HepG2 (cell line): ENCODE results near the gene KLF3. TPM values are rescaled to one million over a fixed set of nuclear protein-coding genes. Genes with fewer than 3 reads are reported as not detected.

Experiments used
- ATAC-seq: fragments of 200-7000 bp; cut with Tn5 transposase; 3 replicates; pipeline ENCODE4 v1.9.1; 2020; ENCODE audit warnings: mild to moderate bottlenecking, moderate library complexity
- BruUV-seq: library from RNA; stranded (reverse); fragments of 400-500 nt; replicated peaks from 2 replicates; lab custom pipeline; 2021; lab: Mats Ljungman, UMichigan
- CTCF ChIA-PET: fragments of 300-600 bp; formaldehyde crosslinking; extraction: SDS; loops from one replicate; lab custom pipeline; 2021; ENCODE audit warnings: low total read pairs, inconsistent platforms, low intra/inter-chr PET ratio; lab: Yijun Ruan, JAX
- POLR2A ChIA-PET: fragments of 350-600 bp; sonication (Branson Sonifier 250); formaldehyde crosslinking; loops from one replicate; lab custom pipeline; 2020; ENCODE audit warnings: antibody characterized with exemption, inconsistent platforms; lab: Yijun Ruan, JAX
- DNase-seq: peaks from one replicate; pipeline ENCODE4 v3.0.0-alpha.2; 2015; ENCODE audit warnings: low spot score
- FAIRE-seq: peaks from 3 replicates; lab custom pipeline; 2011; peaks lifted over from hg19 to GRCh38; lab: Jason Lieb, UNC
- H2AFZ ChIP-seq: one replicate; pipeline ENCODE4 v1.6.1; 2011; ENCODE audit warnings: low read length, inconsistent platforms
- H3K27ac ChIP-seq: fragments of 300-600 bp; 3 replicates; pipeline ENCODE4 v1.8.0; 2011; ENCODE audit warnings: mixed run types, mild to moderate bottlenecking, mixed read lengths, low read length, inconsistent platforms; ENCODE audit not compliant: insufficient read depth; ENCODE audit errors: extremely low read length
- H3K27me3 ChIP-seq, 2 experiments: fragments of 200-600 bp in 1 of 2; 2 replicates in 1 of 2; 3 replicates in 1 of 2; pipeline versions ENCODE4 v1.6.0 to v1.8.0; 2011; ENCODE audit warnings: low read length in 2 of 2, mild to moderate bottlenecking in 2 of 2, moderate library complexity in 2 of 2, inconsistent platforms in 1 of 2; ENCODE audit not compliant: insufficient read depth in 2 of 2, control insufficient read depth in 1 of 2
- H3K36me3 ChIP-seq, 2 experiments: fragments of 200-600 bp in 1 of 2; replicated peaks in 1 of 2; 2 replicates in 1 of 2; 3 replicates in 1 of 2; pipeline versions ENCODE4 v1.5.1 to v1.8.0; 2011; ENCODE audit warnings: low read length in 2 of 2, inconsistent platforms in 1 of 2; ENCODE audit not compliant: insufficient read depth in 2 of 2, control insufficient read depth in 1 of 2
- H3K4me1 ChIP-seq: 2 replicates; pipeline ENCODE4 v1.5.1; 2012; ENCODE audit warnings: low read length, inconsistent platforms; ENCODE audit not compliant: insufficient read depth
- H3K4me2 ChIP-seq: 2 replicates; pipeline ENCODE4 v1.6.0; 2011; ENCODE audit warnings: low read depth, low read length, inconsistent platforms
- H3K4me3 ChIP-seq, 3 experiments: fragments of 200-600 bp in 1 of 3; sonication (generic), shearing (Covaris generic) in 1 of 3; replicated peaks in 1 of 3; 2 replicates each; pipeline ENCODE4 v1.5.1; 2011 to 2016; ENCODE audit warnings: low read length in 3 of 3, inconsistent platforms in 2 of 3, low read depth in 2 of 3, mild to moderate bottlenecking in 2 of 3, control low read depth in 1 of 3, mixed read lengths in 1 of 3; ENCODE audit not compliant: insufficient read depth in 1 of 3
- H3K79me2 ChIP-seq: one replicate; pipeline ENCODE4 v1.6.1; 2011; ENCODE audit warnings: low read length, inconsistent platforms; ENCODE audit not compliant: insufficient read depth
- H3K9ac ChIP-seq: 2 replicates; pipeline ENCODE4 v1.6.0; 2011; ENCODE audit warnings: mild to moderate bottlenecking, low read depth, low read length, inconsistent platforms; ENCODE audit not compliant: insufficient read depth
- H3K9me3 ChIP-seq: 2 replicates; pipeline ENCODE4 v1.5.1; 2012; ENCODE audit warnings: mild to moderate bottlenecking, low read length
- H4K20me1 ChIP-seq: 2 replicates; pipeline ENCODE4 v1.6.0; 2011; ENCODE audit warnings: inconsistent platforms, mild to moderate bottlenecking, low read length, moderate library complexity; ENCODE audit not compliant: insufficient read depth
- AHR ChIP-seq: IDR thresholded peaks from 2 replicates; pipeline ENCODE4 v1.6.1; 2018; ENCODE audit warnings: missing genetic modification reagents, missing compliant biosample characterization
- CENPX ChIP-seq: sonication (generic); formaldehyde crosslinking; IDR thresholded peaks from 2 replicates; pipeline ENCODE4 v1.9.0; 2021; ENCODE audit warnings: mild to moderate bottlenecking, missing genetic modification reagents, moderate library complexity
- HNF4G ChIP-seq, 2 experiments: sonication (generic) in 1 of 2; formaldehyde crosslinking in 1 of 2; IDR thresholded peaks; 2 replicates each; pipeline versions ENCODE4 v1.4.0 to v1.6.1; 2011 to 2020; ENCODE audit warnings: borderline replicate concordance in 2 of 2, low read depth in 2 of 2, mild to moderate bottlenecking in 2 of 2, low read length in 1 of 2, missing genetic modification reagents in 1 of 2, moderate library complexity in 1 of 2
- MAFF ChIP-seq: IDR thresholded peaks from 2 replicates; pipeline ENCODE4 v1.6.1; 2011; ENCODE audit warnings: low read depth, low read length, improper control_type of control experiment
- MAFK ChIP-seq, 2 experiments: IDR thresholded peaks in 1 of 2; conservative IDR thresholded peaks in 1 of 2; 2 replicates each; pipeline ENCODE4 v1.6.1; 2011; ENCODE audit warnings: improper control_type of control experiment in 2 of 2, low read length in 2 of 2
- NAIF1 ChIP-seq: sonication (generic); formaldehyde crosslinking; IDR thresholded peaks from 2 replicates; pipeline ENCODE4 v1.5.0; 2020; ENCODE audit warnings: mild to moderate bottlenecking, missing genetic modification reagents, borderline replicate concordance
- SKIL ChIP-seq: sonication (generic); formaldehyde crosslinking; IDR thresholded peaks from 2 replicates; pipeline ENCODE4 v1.8.0; 2022; ENCODE audit warnings: missing genetic modification reagents, mild to moderate bottlenecking, moderate library complexity, borderline replicate concordance
- ZFYVE20 ChIP-seq: sonication (generic); formaldehyde crosslinking; IDR thresholded peaks from 2 replicates; pipeline ENCODE4 v1.8.0; 2023; ENCODE audit warnings: low read depth, mild to moderate bottlenecking, moderate library complexity, missing genetic modification reagents, borderline replicate concordance
- ZNF329 ChIP-seq: sonication (generic); formaldehyde crosslinking; IDR thresholded peaks from 2 replicates; pipeline ENCODE4 v1.9.0; 2021; ENCODE audit warnings: low read depth, mild to moderate bottlenecking, missing genetic modification reagents
- ZNF33A ChIP-seq: sonication (generic); formaldehyde crosslinking; IDR thresholded peaks from 2 replicates; pipeline ENCODE4 v1.5.1; 2020; ENCODE audit warnings: missing genetic modification reagents, mild to moderate bottlenecking, moderate library complexity, borderline replicate concordance
- ZNF512B ChIP-seq: sonication (generic); formaldehyde crosslinking; IDR thresholded peaks from 2 replicates; pipeline ENCODE4 v1.5.1; 2020; ENCODE audit warnings: missing genetic modification reagents, mild to moderate bottlenecking, borderline replicate concordance
- ZNF891 ChIP-seq: sonication (generic); formaldehyde crosslinking; IDR thresholded peaks from 2 replicates; pipeline ENCODE4 v1.5.0; 2020; ENCODE audit warnings: mild to moderate bottlenecking, missing genetic modification reagents
- ZSCAN20 ChIP-seq: sonication (generic); formaldehyde crosslinking; IDR thresholded peaks from 2 replicates; pipeline ENCODE4 v1.4.0; 2020; ENCODE audit warnings: missing genetic modification reagents, mild to moderate bottlenecking, borderline replicate concordance
- ZSCAN22 ChIP-seq: sonication (generic); formaldehyde crosslinking; IDR thresholded peaks from 2 replicates; pipeline ENCODE4 v1.4.0; 2020; ENCODE audit warnings: mild to moderate bottlenecking, missing genetic modification reagents
- WGBS: methylation state at CpG from one replicate; pipeline ENCODE4 v1.1.6; 2017; ENCODE audit warnings: low lambda C conversion rate; 5-methylcytosine and 5-hydroxymethylcytosine counted together
- in situ Hi-C: cut with HindIII; loops from 2 replicates; pipeline ENCODE4 v1.10.0; 2017; ENCODE audit warnings: low pct_unique_long_range_greater_than_20kb; ENCODE audit not compliant: extremely low pct_ligation_motif_present
- intact Hi-C: fragments of 100-400 bp; cut with micrococcal nuclease; formaldehyde crosslinking; loops from one replicate; pipeline ENCODE4 v1.10.0; 2022; ENCODE audit not compliant: unreplicated experiment
- polyA plus RNA-seq, 8 experiments: library from polyadenylated mRNA; depleted of rRNA in 3 of 8; stranded (reverse) in 7 of 8; unstranded in 1 of 8; fragments of >200 nt; fragmentation: Illumina TruSeq in 4 of 8; extraction: Trizol in 4 of 8; gene quantifications; 2 replicates each; pipeline versions ENCODE4 v1.2.1 to v1.2.3, GENCODE V29; 2011 to 2016; ENCODE audit warnings: low read depth in 4 of 8, missing spikeins in 1 of 8, mixed read lengths in 1 of 8; ENCODE audit not compliant: insufficient read depth in 1 of 8
- total RNA-seq, 5 experiments: library from RNA; depleted of rRNA; stranded (reverse); fragments of >200 nt; fragmentation: Illumina TruSeq; extraction: Trizol; gene quantifications; 2 replicates each; pipeline ENCODE4 v1.2.3, GENCODE V29; 2016; ENCODE audit warnings: low read depth in 1 of 5

KLF3 gene
- total and polyA plus RNA-seq, 2 of the 13 experiments (the other 11 are each of a cell fraction or from before 2014, with no cell fraction given) = 29.1 to 37.8 TPM

- H3K9ac ChIP-seq = no peak overlapping the region
- TF ChIP-seq SKIL (CRISPR knock-in tag) (no peak), ZFYVE20 (no peak), ZNF33A (CRISPR knock-in tag) (no peak), ZNF512B (CRISPR knock-in tag) (no peak), CENPX (no peak), ZNF329 (CRISPR knock-in tag) (no peak), NAIF1 (CRISPR knock-in tag) (no peak), HNF4G (IDR thresholded peaks at IDR 0.05; ENCODE audit: borderline replicate concordance, low read depth, low read length) (no peak), HNF4G (CRISPR knock-in tag; IDR thresholded peaks at IDR 0.05; ENCODE audit: borderline replicate concordance, low read depth) (no peak), AHR (CRISPR knock-in tag) (no peak), ZNF891 (no peak), ZSCAN20 (CRISPR knock-in tag) (no peak), MAFF (peak; percentile 87), MAFK (conservative IDR thresholded peaks at IDR 0.05 in 1 of 2, IDR thresholded peaks at IDR 0.05 in 1 of 2; ENCODE audit: low read length in 2 of 2) (peak; percentile 86 to 90), ZSCAN22 (no peak)
- TF ChIP-seq, all 625 proteins: peak for 2
- FAIRE-seq (no peak), DNase-seq (no peak), ATAC-seq (no peak)
- Histone ChIP-seq H3K79me2 (no peaks in the 10 kb centered on the region), H3K4me1 (0 out of 2 replicates have a peak, but pooled peaks cover 7% of the 10 kb centered on the region), H3K4me3 (no peak overlapping the region), H3K4me2 (no peak overlapping the region), H3K27ac (no peak overlapping the region), H3K36me3 (no peaks in the 10 kb centered on the region), H2AFZ (no peak overlapping the region), H4K20me1 (no peaks in the 10 kb centered on the region), H3K27me3 (no peaks in the 10 kb centered on the region), H3K9me3 (no peaks in the 10 kb centered on the region)
- no TSS peak for BruUV-seq
- 97% methylated on average over 2 of the region's 2 CpGs for WGBS
- POLR2A ChIA-PET = no interaction called here
- CTCF ChIA-PET = no interaction called here
- in situ Hi-C loops = no loop called here
- intact Hi-C loops = no loop called here
Measured at GRCh38 chr4:38647101-38647819, 16.7 kb upstream of the KLF3 start.
